Measurements from ENCODE around the gene P2RY8. TPM values are rescaled to one million over a fixed set of nuclear protein-coding genes. Genes with fewer than 3 reads are reported as not detected.
"Not testable (repeated sequence)": the region's sequence is repeated elsewhere in the genome, so short reads cannot be mapped to it uniquely, and the experiment has no call there.

The P2RY8 gene
- polyA plus RNA-seq, 3 donors = 1.1 to 1.8 (median 1.2) TPM

DNA sequence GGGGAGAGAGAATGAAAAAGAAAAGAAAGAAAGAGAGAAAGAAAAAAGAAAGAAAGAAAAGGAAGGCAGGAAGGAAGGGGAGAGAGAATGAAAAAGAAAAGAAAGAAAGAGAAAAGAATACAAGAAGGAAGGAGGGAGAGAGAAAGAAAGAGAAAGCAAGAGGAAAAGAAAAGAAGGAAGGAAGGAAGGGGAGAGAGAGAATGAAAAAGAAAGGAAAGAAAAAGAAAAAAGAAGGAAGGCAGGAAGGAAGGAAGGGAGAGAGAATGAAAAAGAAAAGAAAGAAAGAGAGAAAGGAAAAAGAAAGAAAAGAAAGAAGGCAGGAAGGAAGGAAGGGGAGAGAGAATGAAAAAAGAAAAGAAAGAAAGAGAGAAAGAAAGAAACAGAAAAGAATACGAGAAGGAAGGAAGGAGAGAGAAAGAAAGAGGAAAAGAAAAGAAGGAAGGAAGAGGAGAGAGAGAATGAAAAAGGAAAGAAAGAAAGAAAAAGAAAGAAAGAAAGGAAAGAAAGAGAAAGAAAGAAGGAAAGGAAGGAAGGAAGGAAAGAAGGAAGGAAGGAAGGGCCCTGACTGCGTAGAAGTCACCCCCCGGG is 15.1 kb upstream of the P2RY8 start:
- 63 to 85% (median 73%) methylated on average over 3 of the region's 3 CpGs for WGBS, 3 donors
- no peak overlapping the region for H3K27ac ChIP-seq (ENCODE audit: low read depth, low read length)

DNA sequence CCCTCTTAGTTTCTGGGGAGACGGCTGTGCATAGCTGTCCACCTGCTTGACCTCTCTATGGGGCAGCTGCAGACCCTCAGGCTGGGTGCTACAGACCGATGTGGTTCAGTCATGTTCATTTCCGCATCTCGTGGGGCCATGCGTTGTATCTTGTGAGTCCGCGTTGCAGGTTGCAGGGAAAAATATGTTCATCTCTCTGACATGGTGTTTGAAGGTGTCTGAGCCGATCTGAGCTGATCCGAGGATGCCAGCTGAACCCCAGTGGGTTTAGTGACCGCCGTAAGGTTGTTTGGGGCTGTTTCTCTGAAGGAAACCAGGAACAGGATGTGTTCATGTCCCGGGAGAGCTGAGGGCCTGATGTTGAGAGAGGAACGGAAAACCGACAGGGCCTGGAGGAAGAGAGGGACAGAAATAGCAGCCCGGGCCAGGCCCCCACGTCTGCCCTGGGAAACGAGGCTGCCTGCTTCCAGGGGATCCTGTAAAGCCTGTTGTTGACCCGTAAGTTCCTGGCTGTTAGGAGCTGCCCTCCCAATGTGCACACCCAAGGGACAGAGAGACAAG is 9.8 kb upstream of the P2RY8 start:
- 43 to 75% (median 48%) methylated on average over 18 of the region's 18 CpGs for WGBS, 3 donors
- H3K27ac ChIP-seq (ENCODE audit: low read depth, low read length) = no peak overlapping the region

DNA sequence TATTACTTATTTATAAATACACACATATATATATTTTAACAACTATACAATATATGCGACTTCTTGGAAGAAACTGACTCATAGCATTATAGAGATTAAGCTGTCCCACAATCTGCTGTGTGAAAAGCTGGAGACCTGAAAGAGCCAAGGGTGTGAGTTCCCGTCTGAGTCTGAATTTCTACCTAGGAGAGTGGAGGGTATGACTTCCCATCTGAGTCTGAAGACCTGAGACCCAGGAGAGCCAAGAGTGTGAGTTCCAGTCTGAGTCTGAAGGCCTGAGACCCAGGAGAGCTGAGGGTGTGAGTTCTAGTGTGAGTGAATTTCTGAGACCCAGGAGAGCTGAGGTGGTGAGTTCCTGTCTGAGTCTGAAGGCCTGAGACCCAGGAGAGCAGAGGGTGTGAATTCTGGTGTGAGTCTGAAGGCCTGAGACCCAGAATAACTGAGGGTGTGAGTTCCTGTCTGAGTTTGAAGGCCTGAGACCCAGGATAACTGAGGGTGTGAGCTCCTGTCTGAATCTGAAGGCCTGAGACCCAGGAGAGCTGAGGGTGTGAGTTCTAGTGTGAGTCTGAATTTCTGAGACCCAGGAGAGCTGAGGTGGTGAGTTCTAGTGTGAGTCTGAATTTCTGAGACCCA is 8.9 kb upstream of the P2RY8 start:
- 86 to 91% (median 90%) methylated on average over 2 of the region's 2 CpGs for WGBS, 3 donors
- H3K27ac ChIP-seq (ENCODE audit: low read depth, low read length) = no peak overlapping the region

DNA sequence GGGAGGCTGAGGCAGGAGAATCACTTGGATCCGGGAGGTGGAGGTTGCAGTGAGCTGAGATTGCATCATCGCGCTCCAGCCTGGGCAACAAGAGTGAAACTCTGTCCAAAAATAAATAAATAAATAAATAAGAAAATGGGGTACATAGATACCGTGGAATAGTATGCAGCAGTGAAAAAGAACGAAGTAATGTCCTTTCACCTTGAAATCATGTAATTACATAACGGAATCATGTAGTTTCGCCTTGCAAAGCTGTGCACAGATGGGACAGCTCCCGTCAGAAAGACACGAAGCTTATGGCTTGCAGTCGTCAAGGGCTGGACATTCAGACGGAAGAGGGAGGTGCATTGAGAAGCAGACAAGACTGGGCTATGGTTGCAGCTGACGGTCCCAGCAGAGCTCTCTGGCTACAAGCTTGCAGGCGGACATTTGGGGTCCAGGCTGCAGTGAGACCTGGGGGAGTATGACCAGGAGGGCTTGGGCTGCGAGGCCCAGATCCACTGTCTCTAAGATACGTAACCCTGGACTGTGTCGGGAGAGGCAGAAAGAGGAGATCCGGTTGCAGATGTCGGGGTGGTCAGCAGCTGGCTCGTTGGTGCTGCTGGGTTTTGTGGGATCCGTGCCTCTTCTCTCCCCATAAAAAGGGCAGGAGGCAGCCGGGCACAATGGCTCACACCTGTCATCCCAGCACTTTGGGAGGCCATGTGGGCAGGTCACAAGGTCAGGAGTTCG is 6.2 kb upstream of the P2RY8 start:
- no peak overlapping the region for H3K27ac ChIP-seq (ENCODE audit: low read depth, low read length)
- 91 to 96% (median 94%) methylated on average over 22 of the region's 22 CpGs for WGBS, 3 donors

DNA sequence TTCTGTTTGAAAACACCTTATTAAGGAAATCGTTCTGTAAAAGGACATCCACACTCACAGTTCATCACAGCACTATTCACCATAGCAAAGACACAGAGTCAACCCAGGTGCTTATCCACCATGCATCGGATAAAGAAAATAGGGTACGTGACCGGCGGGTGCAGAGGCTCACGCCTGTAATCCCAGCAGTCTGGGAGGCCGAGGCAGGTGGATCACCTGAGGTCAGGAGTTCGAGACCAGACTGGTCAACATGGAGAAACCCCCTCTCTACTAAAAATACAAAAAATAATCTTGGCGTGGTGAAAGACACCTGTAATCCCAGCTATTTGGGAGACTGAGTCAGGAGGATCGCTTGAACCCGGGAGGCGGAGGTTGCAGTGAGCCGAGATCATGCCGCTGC is 2.2 kb upstream of the P2RY8 start:
- 92 to 95% (median 95%) methylated on average over 14 of the region's 14 CpGs for WGBS, 3 donors
- not testable (repeated sequence) for H3K27ac ChIP-seq (ENCODE audit: low read depth, low read length)

DNA sequence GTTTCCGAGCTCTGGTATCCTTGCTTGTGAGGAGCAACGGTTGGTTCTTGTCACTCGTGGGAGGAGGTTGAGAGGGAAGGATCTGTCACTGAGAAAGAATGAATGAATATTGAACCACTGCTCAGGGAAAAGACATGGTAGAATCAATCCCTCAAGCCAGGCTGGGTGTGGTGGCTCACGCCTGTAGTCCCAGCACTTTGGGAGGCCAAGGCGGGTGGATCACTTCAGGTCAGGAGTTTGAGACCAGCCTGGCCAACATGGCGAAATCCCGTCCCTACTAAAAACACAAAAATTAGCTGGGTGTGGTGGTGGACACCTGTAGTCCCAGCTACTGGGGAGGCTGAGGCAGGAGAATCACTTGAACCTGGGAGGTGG is 718 bp upstream of the P2RY8 start:
- H3K27ac ChIP-seq (ENCODE audit: low read depth, low read length) = not testable (repeated sequence)
- 51 to 62% (median 57%) methylated on average over 7 of the region's 7 CpGs for whole genome bisulfite sequencing, 3 donors

DNA sequence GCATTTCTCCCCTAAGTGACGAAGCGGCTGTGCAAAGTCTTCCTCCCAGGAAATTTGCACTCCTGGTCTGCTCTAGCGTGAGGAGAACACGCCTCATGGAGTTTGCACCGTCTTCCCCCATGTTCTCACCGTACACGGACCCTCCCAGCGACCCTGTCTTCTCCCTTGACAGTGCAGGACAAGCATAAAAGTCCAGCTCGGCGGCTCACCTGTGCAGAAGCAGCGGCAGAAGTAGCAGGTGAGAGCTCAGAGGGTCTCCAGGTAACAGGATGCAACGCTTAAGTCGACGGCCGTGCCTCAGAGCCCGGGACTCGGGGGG is 314 bp downstream of the P2RY8 start:
- WGBS, 3 donors = 24 to 75% (median 38%) methylated on average over 17 of the region's 17 CpGs
- H3K27ac ChIP-seq (ENCODE audit: low read depth, low read length) = peak overlapping the region; percentile 17

DNA sequence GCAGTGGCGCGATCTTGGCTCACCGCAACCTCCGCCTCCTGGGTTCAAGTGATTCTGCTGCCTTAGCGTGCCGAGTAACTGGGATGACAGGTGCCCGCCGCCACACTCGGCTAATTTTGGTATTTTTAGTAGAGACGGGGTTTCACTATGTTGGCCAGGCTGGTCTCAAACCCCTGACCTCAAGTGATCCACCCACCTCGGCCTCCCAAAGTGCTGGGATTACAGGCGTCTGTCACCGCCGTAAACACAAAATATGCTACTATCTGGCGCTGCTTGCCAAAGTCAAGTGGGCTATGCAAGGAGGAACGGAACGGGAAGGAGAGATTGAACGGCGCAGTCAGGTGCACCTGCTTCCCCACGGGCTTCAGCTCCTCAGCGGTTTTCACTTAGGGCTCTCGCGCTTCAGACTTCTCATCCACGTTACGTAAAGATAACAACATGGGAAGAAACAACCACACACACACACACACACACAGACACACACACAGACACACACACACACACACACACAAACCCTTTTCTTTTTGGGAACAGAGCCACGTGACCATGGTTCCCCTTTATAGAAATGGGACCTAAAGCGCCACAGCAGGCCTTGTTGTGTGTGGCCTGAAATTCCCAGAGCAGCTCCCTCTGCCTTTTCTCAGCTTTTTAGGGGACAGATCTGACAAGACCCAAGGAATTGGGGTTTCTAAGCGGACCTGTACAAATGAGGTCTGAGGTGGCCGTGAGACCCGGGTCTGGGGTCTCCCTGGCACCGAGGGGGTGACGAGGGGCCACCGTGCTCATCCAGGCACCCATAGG is 1.5 kb downstream of the P2RY8 start:
- WGBS, 3 donors = 35 to 67% (median 48%) methylated on average over 33 of the region's 33 CpGs
- no peak overlapping the region for H3K27ac ChIP-seq (ENCODE audit: low read depth, low read length)

DNA sequence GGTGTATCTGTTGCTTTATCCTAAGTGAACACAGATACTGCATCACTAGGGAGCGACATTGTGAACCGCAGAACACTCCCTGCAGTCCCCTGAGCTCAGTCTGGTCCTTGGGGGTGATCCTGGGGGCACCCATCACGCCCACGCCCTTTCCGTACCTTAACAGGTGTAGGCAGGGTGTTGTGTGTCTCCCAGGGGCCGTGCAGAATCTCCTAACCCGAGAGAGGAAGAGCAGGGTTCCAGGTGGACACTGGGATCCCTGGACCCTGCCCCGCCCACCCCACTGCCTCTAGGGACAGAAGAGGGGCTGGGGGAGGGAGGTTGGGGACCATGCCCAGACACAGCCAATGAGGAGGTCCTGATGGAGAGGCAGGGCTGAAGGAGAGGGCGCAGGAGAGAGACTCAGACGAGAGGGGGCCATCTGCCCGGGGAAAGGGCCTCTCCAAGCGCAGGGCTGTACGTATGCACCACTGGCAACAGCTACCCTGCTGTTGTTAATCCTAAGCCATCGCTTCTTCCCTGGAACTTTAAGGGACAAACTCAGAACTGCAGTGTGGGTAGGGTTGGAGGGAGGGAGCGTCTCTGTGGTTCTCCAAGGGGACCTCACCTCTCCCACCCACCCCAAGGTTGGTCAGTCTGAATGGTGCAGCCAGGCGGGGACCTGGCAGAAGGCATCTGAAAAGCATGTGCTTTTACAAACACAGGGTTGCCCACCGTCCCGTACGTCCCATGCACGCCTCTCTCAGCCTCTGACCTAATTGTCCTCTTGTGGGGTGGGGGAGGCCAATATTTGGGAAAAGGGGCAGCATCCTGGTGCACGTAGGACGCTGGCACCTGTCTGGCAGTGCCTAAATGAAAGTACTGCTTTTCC is 2.5 kb downstream of the P2RY8 start:
- no peak overlapping the region for H3K27ac ChIP-seq (ENCODE audit: low read depth, low read length)

DNA sequence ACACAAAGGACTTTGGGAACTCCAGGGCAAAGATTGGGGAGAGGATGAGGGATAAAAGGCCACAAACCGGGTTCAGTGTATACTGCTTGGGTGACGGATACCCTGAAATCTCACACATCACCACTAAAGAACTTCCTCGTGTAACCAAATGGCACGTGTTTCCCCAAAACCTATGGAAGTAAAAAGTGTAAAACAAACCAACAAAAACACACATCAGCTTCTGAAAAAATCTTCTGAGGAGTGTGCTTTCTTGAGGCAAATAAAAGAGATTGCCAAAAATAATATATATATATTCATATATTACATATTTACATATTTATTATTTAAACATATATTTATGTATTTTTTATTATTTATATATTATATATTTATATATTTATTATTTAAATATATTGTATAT is 3.9 kb downstream of the P2RY8 start:
- WGBS, 3 donors = 25 to 43% (median 29%) methylated on average over 4 of the region's 4 CpGs
- no peak overlapping the region for H3K27ac ChIP-seq (ENCODE audit: low read depth, low read length)

More for the DNA sequence above, 2.5 kb downstream of the P2RY8 start:
- WGBS, 3 donors = 37 to 68% (median 41%) methylated on average over 22 of the region's 22 CpGs

DNA sequence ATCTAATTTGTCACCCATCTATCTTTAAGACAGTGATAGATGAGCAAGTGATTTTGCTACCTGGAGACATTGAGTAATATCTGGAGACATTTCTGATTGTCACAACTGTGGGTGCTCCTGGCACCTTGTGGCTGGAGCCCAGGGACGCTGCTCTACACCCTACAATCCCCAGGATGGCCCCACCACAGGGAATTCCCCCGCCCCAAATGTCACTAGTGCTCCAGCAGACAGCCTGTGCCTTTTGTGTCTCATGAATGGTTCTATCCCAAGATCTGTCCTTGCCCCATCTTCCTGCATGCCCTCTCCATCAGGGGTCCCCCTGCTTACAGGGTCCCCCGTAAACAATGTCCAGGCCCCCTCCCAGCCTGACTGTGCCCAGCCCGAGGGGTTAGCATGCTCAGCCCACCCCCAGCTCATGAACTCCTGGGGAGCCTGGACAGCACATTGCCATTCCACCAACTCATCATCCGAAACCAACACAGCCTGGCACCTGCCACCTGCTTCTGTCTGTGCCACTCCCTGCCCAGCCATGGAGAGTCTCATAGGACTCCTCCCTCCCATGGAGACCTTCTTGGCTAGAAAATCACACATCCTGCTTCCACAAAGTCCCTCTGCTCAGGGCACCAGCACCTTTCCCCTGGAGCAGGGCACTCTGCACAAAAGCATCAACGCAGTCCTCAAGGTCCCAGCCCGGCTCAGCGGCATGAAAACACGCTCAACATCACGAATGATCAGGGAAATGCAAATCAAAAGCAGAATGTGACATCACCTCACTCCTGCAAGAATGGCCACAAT is 5.7 kb downstream of the P2RY8 start:
- 66 to 81% (median 80%) methylated on average over 10 of the region's 10 CpGs for WGBS, 3 donors
- no peak overlapping the region for H3K27ac ChIP-seq (ENCODE audit: low read depth, low read length)

DNA sequence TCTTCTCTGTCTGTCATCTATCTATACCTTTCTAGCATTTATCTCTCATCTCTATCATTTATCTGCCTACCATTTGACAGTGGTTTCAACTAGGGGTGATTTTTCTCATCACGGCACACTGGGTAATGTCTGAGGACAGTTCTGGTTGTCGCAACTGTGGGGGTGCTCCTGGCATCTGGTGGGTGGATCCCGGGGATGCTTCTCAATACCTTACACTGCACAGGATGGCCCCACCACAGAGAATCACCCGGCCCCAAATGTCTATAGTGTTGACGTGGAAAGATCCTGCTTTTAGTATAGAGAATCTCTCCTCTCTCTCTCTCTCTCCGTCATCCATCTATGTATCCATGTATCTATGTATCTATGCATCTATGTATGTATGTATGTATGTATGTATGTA is 7.2 kb downstream of the P2RY8 start:
- H3K27ac ChIP-seq (ENCODE audit: low read depth, low read length) = no peak overlapping the region
- WGBS, 3 donors = 79 to 83% (median 82%) methylated on average over 6 of the region's 6 CpGs

DNA sequence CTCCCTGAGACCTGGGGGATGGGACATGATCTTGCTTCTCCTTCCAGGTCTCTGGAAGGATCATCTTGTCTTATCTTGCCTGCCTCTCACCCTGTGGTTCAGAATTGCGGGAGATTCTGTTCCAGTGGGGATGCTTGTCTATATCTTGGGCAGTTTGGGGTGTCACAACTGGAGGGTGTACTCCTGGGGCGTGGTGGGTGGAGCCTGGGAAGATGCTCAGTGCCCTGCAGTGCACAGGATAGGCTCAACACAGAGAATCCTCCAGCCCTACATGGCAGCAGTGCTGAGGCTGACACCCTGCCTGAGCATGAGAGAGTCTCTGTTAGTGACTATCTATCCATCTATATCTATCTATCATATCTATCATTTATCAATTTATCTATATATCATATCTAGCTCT is 7.7 kb downstream of the P2RY8 start:
- no peak overlapping the region for H3K27ac ChIP-seq (ENCODE audit: low read depth, low read length)
- WGBS, 3 donors = 61 to 76% (median 75%) methylated on average over 2 of the region's 2 CpGs

DNA sequence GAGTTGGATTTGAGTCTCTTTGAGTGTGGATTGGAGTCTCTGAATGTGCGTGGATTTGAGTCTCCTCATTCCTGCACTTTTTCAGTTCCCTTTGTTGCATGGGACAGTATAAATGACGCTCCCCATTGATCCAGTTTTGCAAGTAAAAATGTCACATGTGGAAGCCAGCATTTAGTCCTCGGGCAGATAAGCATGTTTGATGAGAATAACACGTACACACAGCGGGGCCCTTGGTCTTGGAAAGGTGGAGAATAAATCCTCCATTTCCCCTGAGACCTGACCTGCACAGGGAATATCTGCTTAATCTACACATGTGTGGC is 8.1 kb downstream of the P2RY8 start:
- no peak overlapping the region for H3K27ac ChIP-seq (ENCODE audit: low read depth, low read length)
- WGBS, 3 donors = 45 to 79% (median 77%) methylated on average over 5 of the region's 5 CpGs

DNA sequence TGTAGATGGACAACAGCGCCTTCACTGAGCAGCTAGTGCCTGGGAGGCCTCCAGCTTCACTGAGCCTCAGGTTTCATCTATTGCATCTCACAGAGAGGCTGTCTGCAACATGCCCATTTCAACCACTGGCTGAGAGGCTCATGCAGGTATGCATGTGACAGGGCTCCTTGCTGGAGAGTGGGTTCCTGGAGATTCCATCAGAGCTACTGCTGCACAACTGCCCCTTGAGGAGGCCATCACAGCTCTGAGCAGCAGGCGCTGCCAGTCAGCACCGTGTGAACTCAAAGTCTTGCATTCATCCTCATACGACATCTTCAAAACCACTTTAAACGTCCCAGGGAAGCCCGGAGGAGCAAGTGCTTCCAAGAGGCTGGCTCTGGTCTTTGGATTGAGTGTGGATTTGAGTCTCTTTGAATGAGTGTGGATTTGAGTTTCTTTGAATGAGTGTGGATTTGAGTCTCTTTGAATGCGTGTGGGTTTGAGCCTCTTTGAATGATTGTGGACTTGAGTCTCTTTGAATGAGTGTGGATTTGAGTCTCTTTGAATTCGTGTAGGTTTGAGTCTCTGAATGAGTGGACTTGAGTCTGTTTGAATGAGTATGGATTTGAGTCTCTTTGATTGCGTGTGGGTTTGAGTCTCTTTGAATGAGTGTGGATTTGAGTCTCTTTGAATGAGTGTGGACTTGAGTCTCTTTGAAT is 8.7 kb downstream of the P2RY8 start:
- WGBS, 3 donors = 68 to 86% (median 78%) methylated on average over 9 of the region's 9 CpGs
- H3K27ac ChIP-seq (ENCODE audit: low read depth, low read length) = no peak overlapping the region

DNA sequence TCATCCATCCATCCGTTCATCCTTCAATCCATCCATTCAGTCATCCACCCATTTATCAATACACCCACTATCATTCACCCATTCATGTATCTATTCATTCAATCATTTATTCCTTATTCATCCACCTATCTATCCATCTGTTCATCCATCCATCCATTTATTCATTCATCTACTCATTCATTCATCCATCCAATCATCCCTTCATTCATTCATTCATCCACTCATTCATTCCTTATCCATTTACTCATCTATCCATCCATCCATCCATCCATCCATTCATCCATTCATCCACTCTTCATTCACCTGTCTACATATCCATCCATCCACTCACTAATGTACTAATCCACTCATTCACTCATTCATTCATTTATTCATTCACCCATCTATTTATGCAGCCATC is 9.5 kb downstream of the P2RY8 start:
- WGBS, 3 donors = 73 to 88% (median 77%) methylated on average over 1 of the region's 1 CpG

DNA sequence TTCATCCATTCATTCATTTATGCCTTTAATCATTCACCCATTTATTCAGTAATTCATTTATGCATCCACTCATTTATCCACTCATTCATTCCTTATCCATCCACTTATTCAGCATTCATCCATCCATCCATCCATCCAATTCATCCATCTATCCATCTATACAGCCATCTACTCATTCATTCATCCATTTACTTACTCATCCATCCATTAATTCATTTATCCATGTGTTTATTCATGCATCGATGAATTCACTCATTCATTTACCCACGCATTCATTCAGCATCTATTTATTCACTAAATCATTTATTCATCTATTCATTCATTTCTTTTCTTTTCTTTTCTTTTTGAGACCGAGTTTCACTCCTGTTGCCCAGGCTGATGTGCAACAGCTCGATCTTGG is 10.4 kb downstream of the P2RY8 start:
- no peak overlapping the region for H3K27ac ChIP-seq (ENCODE audit: low read depth, low read length)

More for the DNA sequence above, 9.5 kb downstream of the P2RY8 start:
- no peak overlapping the region for H3K27ac ChIP-seq (ENCODE audit: low read depth, low read length)

More for the DNA sequence above, 10.4 kb downstream of the P2RY8 start:
- WGBS, 3 donors = 85 to 92% (median 90%) methylated on average over 4 of the region's 4 CpGs
